ENCODE measurements around the gene ETFA.

Gene ETFA

DNA sequence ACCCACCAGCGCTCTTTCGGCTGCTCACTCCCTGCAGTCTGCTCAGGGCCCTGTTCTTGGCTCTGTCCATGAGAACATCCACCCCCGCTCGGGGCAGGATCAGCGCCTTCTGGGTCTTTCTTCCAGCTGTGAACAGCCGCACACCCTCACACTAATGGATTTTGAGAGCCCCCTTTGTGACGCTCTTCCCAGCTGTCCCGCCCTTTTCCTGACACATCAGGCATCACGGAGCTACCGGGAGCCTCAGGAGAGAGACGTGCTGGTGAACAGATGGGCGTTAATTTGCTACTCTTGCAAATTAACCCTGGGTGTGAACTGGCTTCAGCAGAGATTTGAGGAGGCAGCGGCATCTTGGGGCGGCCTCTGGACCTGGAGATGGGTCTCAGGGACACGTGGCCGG lies 138.5 kb downstream of the ETFA start:
- DNase-seq (ENCODE audit: low spot score): no peak

DNA sequence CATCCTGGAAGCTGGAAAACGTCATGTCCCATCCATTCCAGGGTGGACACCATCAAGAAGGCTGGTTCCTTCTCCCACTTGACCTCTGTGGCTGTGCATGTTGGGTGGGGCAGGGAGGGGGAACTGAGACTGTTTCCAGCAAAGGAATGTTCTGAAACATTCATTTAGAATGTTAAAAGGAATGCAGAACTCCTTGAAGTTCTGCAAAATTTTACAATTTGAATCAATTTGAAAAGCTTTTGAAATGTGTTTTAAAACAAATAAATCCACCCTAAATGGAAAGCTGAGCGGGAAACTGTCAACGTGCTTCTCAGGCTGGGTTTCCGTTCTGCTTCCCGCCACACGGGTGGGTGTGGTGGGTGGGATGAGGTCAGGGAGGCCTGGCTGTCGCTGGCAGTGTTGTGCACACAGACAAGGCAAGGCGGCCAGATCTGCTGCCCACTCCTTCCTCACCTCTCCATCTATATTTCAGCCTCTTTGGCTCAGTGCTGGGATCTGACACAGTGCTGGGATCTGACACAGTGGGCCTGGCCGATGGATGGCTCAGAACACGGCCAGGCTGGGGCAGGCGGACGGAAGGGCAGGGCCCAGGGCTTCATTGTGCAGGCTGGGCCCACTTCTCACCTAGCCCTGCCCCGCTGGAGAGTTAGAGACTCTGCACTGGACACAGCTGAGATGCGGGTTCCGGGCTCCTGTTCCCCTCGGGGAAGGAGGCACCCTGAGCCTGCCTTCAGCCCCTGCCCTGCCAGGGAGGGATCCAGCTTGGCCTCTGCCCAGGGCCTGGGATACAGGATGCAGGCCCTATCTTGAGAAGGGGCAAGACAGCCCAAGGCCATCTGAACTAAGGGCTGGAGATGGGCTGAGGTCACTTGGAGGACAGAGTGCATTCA lies 141.1 kb downstream of the ETFA start:
- DNase-seq (ENCODE audit: low spot score): no peak

GRCh38 chr15:76169018-76169417 lies 142.3 kb downstream of the ETFA start:
- no peak for DNase-seq (ENCODE audit: low spot score)

GRCh38 chr15:76168237-76168984 lies 142.9 kb downstream of the ETFA start:
- DNase-seq (ENCODE audit: low spot score): no peak

- no peak for DNase-seq (ENCODE audit: low spot score)
These were observed 145.3 kb downstream of the ETFA start for GRCh38 chr15:76165951-76166350.

Measured in HuH-7 (cell line).